Measurements from ENCODE around the gene EPS15. TPM values are rescaled to one million over a fixed set of nuclear protein-coding genes. Genes with fewer than 3 reads are reported as not detected.

EPS15 gene
- total RNA-seq, 2 donors from 2014 or later = 40.3 to 55.8 TPM

DNA sequence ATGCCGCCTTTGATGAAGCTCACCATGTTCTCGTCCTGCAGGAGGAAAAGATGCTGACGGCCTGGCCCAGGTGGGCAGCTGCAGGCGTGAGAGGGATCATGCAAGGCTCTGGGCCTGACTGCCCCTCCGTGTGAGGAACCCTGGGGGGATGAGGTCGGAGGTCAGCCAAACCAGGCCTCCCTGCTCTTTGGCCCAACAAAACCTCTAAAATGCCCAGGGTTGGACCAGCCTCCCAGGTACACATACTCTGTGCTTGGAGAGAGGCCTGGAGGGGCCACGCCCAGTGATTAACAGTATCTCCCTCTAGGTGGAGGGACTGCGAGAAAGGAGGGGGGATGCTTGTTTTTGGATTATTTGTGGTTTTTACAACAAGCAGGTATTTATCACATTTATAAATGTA is 209.8 kb downstream of the EPS15 start:
- peaks cover 11% of the 10 kb centered on the region for H3K4me1 ChIP-seq
- intact Hi-C loops (cut with DNase I) = no loop called here
- TF ChIP-seq, protein P1, sequence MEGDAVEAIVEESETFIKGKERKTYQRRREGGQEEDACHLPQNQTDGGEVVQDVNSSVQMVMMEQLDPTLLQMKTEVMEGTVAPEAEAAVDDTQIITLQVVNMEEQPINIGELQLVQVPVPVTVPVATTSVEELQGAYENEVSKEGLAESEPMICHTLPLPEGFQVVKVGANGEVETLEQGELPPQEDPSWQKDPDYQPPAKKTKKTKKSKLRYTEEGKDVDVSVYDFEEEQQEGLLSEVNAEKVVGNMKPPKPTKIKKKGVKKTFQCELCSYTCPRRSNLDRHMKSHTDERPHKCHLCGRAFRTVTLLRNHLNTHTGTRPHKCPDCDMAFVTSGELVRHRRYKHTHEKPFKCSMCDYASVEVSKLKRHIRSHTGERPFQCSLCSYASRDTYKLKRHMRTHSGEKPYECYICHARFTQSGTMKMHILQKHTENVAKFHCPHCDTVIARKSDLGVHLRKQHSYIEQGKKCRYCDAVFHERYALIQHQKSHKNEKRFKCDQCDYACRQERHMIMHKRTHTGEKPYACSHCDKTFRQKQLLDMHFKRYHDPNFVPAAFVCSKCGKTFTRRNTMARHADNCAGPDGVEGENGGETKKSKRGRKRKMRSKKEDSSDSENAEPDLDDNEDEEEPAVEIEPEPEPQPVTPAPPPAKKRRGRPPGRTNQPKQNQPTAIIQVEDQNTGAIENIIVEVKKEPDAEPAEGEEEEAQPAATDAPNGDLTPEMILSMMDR (IDR thresholded peaks at IDR 0.05) = no peak
- no peaks in the 10 kb centered on the region for H3K27me3 ChIP-seq
- H3K4me3 ChIP-seq = no peak overlapping the region
- H3K9ac ChIP-seq (ENCODE audit: low read depth in 2 of 2, low read length in 2 of 2) = no peak overlapping the region
- no peaks in the 10 kb centered on the region for H3K36me3 ChIP-seq
- no peak for DNase-seq
- H3K9me3 ChIP-seq = no peaks in the 10 kb centered on the region
- no peak overlapping the region for H3K27ac ChIP-seq

DNA sequence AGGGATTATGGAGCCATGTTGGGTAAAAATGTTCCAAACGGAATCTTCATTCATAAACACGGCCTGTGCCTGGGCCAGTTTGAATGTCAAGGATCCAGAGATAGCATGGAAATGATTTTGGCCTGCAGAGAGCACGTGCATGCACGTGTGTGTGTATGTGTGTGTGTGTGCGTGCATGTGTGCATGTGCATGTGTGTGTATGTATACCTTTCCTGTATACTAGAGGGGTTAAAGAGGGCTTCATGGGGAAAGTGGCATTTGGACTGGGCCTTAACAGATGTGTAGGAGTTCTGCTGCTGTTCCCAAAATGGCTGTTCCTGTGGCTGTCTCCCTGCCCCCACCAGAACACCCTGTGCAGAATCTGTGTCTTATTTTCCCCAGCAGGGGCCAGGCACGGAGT is 210.4 kb downstream of the EPS15 start:
- TF ChIP-seq, protein P1 (IDR thresholded peaks at IDR 0.05) = no peak
- Histone ChIP-seq H3K4me3 (no peak overlapping the region), H3K9me3 (no peaks in the 10 kb centered on the region), H3K9ac (ENCODE audit: low read depth in 2 of 2, low read length in 2 of 2) (no peak overlapping the region), H3K27ac (no peak overlapping the region), H3K27me3 (no peaks in the 10 kb centered on the region), H3K36me3 (no peaks in the 10 kb centered on the region), H3K4me1 (peaks cover 8% of the 10 kb centered on the region)
- DNase-seq = no peak
- intact Hi-C loops (cut with DNase I) = no loop called here

DNA sequence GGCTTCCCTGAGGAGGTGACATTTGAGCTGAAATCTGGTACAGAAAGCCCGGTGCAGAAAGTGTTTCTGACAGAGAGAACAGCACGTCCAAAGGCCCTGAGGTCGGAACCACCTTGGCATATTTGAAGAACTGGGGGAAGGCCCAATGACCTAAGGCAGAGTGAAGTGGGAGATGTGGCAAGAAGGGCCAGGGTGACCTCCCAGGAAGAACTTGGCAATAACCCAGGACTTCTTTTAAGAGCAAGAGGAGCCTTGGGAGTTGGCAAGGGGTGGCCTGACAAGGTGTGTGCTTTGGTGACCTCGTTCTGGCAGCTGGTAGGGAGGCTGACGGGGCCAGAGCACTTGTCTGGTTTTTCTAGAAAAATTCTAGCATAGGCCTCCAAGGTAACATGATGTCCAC is 212.1 kb downstream of the EPS15 start:
- H3K4me3 ChIP-seq = no peak overlapping the region
- peaks cover 6% of the 10 kb centered on the region for H3K4me1 ChIP-seq
- H3K27me3 ChIP-seq = no peaks in the 10 kb centered on the region
- no peak overlapping the region for H3K27ac ChIP-seq
- no peaks in the 10 kb centered on the region for H3K9me3 ChIP-seq
- TF ChIP-seq, protein P1 (IDR thresholded peaks at IDR 0.05) = no peak
- H3K36me3 ChIP-seq = no peaks in the 10 kb centered on the region
- DNase-seq = no peak
- H3K9ac ChIP-seq (ENCODE audit: low read depth in 2 of 2, low read length in 2 of 2) = no peak overlapping the region
- intact Hi-C loops (cut with DNase I) = no loop called here

DNA sequence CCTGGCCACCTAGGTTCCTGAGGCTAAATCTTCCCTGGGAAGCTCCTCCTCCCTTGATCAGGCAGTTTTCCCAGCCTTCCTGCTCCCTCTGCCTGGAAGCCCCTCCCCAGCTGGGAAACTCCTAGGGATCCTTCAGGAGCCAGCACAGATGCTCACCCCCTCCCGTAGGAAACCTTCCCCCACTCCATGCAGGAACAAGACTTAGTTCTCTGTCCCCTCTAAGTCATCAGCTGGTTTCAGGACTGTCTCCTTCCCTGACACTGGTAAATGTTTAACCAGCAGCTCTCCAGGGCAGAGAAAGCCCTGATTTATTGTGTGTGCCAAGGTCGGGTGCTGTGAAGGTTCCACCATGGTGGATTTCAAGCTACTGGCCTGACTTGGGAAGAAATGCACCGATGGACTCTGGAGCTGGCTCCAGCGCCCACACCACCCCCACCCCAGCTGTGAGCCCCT is 213.7 kb downstream of the EPS15 start:
- intact Hi-C loops (cut with DNase I) = no loop called here
- Histone ChIP-seq H3K9me3 (no peaks in the 10 kb centered on the region), H3K36me3 (no peaks in the 10 kb centered on the region), H3K27me3 (no peaks in the 10 kb centered on the region), H3K27ac (peak overlapping the region; percentile 66), H3K9ac (ENCODE audit: low read depth in 2 of 2, low read length in 2 of 2) (peak overlapping the region in 1 of 2 donors; percentile 1), H3K4me1 (peaks cover 6% of the 10 kb centered on the region), H3K4me3 (no peak overlapping the region)
- TF ChIP-seq, protein P1 (IDR thresholded peaks at IDR 0.05) = no peak
- DNase-seq = peak; percentile 73

DNA sequence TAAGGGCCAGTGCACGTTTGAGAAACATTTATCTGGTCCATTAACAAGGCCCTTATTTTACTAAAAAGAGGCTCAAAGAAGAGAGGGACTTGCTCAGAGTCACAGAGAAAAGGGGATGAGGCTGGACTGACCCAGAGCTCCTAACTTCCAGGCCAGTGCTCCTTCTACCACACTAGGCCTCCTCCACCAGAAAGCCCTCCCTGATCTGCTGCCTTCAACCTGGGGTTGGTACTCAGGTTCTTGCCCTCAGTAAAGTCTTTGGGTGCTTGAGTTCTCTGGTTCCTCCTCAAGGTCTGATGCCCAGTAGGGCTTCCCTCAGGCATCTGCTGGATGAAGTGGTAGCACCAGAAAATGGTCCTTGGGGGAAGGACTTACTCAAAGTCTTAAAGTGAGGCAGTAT is 214.7 kb downstream of the EPS15 start:
- no peak overlapping the region for H3K9ac ChIP-seq (ENCODE audit: low read depth in 2 of 2, low read length in 2 of 2)
- no peaks in the 10 kb centered on the region for H3K36me3 ChIP-seq
- H3K27ac ChIP-seq = no peak overlapping the region
- intact Hi-C loops (cut with DNase I) = no loop called here
- no peak overlapping the region for H3K4me3 ChIP-seq
- DNase-seq = no peak
- TF ChIP-seq, protein P1 (IDR thresholded peaks at IDR 0.05) = no peak
- no peaks in the 10 kb centered on the region for H3K9me3 ChIP-seq
- no peaks in the 10 kb centered on the region for H3K27me3 ChIP-seq
- peaks cover 6% of the 10 kb centered on the region for H3K4me1 ChIP-seq

Other genes starting within 250 kb of the EPS15 start
- 100 to 1,000 TPM in 1 of 2 donors, 10 to 100 TPM in 1; 95.2 to 148 TPM for gene TTC39A, start 188.7 kb downstream of the EPS15 start, total RNA-seq
- gene OSBPL9, start 97.8 kb upstream of the EPS15 start, total RNA-seq = 10 to 100 TPM; 37.3 to 59.6 TPM